A673 (cell line): Measurements from ENCODE around the gene SIAH3. TPM values are rescaled to one million over a fixed set of nuclear protein-coding genes. Genes with fewer than 3 reads are reported as not detected.
A peak's percentile ranks its signal among the peaks of the same experiment; 100 is the strongest.

Source experiments
- BruUV-seq: library from RNA; stranded (reverse); fragments of 400-500 nt; replicated peaks from 2 replicates; lab custom pipeline; 2021; lab: Mats Ljungman, UMichigan
- CTCF ChIA-PET: fragments of 300-600 bp; sonication (Branson Sonifier 250); formaldehyde crosslinking; loops from one replicate; lab custom pipeline; 2022; ENCODE audit warnings: antibody characterized with exemption; lab: Charles Lee
- POLR2A ChIA-PET: fragments of 300-600 bp; sonication (Branson Sonifier 250); formaldehyde crosslinking; loops from one replicate; lab custom pipeline; 2022; ENCODE audit warnings: antibody characterized with exemption; ENCODE audit not compliant: low non-redundant PET; lab: Charles Lee
- DNase-seq: peaks from one replicate; pipeline ENCODE4 v3.0.0-alpha.2; 2015; ENCODE audit warnings: low spot score
- H3K27ac ChIP-seq: fragments of 200-600 bp; sonication (generic); 2 replicates; pipeline ENCODE4 v1.5.1; 2016; ENCODE audit warnings: mixed run types, low read depth, mild to moderate bottlenecking, mixed read lengths, antibody characterized with exemption, low read length; ENCODE audit not compliant: poor library complexity, severe bottlenecking
- H3K27me3 ChIP-seq: fragments of 200-600 bp; sonication (generic); replicated peaks from 2 replicates; pipeline ENCODE4 v1.6.1; 2017; ENCODE audit warnings: mixed run types, low read depth, mild to moderate bottlenecking, mixed read lengths, antibody characterized with exemption, low read length; ENCODE audit not compliant: insufficient read depth, poor library complexity
- H3K36me3 ChIP-seq: fragments of 200-600 bp; sonication (generic); 2 replicates; pipeline ENCODE4 v1.6.1; 2016; ENCODE audit warnings: mixed run types, mild to moderate bottlenecking, mixed read lengths, antibody characterized with exemption, low read length; ENCODE audit not compliant: insufficient read depth, poor library complexity, severe bottlenecking
- H3K4me1 ChIP-seq: fragments of 200-600 bp; sonication (generic); 2 replicates; pipeline ENCODE4 v1.6.1; 2017; ENCODE audit warnings: mixed run types, mild to moderate bottlenecking, mixed read lengths, antibody characterized with exemption, low read length; ENCODE audit not compliant: insufficient read depth, poor library complexity, severe bottlenecking
- H3K4me3 ChIP-seq: fragments of 200-600 bp; sonication (generic); 2 replicates; pipeline ENCODE4 v1.5.1; 2016; ENCODE audit warnings: low read depth, mixed run types, mild to moderate bottlenecking, mixed read lengths, low read length; ENCODE audit not compliant: poor library complexity, severe bottlenecking
- H3K9me3 ChIP-seq: fragments of 200-600 bp; sonication (generic); 2 replicates; pipeline ENCODE4 v1.6.1; 2016; ENCODE audit warnings: mixed run types, low read depth, mild to moderate bottlenecking, mixed read lengths, antibody characterized with exemption, low read length; ENCODE audit not compliant: poor library complexity, severe bottlenecking
- EZH2 ChIP-seq: fragments of 200-600 bp; sonication (generic); IDR thresholded peaks from 2 replicates; pipeline ENCODE4 v1.6.1; 2017; ENCODE audit warnings: borderline replicate concordance, low read depth, mild to moderate bottlenecking, mixed read lengths, antibody characterized with exemption, low read length; ENCODE audit not compliant: poor library complexity, severe bottlenecking
- intact Hi-C: fragments of 100-400 bp; cut with micrococcal nuclease; formaldehyde crosslinking; loops from one replicate; pipeline ENCODE4 v1.10.0; 2022; ENCODE audit not compliant: unreplicated experiment
- total RNA-seq: library from RNA; stranded (reverse); gene quantifications from 2 replicates; pipeline ENCODE4 v1.2.3, GENCODE V29; 2021
- TF ChIP-seq, protein P1 (sequence below): fragments of 300-800, 200-600 bp; sonication (generic); conservative IDR thresholded peaks from 2 replicates; pipeline ENCODE4 v1.5.1; 2017; ENCODE audit warnings: low read depth, mild to moderate bottlenecking, antibody characterized with exemption, low read length, moderate library complexity, mixed read lengths

Gene SIAH3
- total RNA-seq, 1 experiment from 2014 or later = 4.6 TPM

DNA sequence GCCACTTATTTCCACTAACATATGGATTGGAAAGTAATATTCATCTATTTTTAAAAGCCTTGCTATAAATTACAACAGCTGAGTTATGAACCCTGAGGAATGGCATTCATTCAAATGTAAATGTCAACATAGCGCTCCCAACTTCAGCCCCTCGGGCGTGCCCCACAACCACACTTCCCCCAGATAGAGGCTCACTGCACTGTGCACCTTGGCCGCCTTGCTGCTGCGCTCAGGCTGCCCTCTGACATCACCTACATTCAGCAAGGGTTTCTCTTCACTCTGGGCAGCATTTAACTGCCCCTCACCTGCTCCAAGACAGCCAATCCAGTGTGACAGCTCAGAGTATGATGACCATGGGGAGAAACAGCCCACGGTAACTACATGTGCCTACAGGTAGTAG lies 35.1 kb downstream of the SIAH3 start:
- no TSS peak for BruUV-seq
- H3K4me3 ChIP-seq = no peak overlapping the region
- H3K36me3 ChIP-seq = no peaks in the 10 kb centered on the region
- TF ChIP-seq EZH2 = no peak
- TF ChIP-seq, protein P1, sequence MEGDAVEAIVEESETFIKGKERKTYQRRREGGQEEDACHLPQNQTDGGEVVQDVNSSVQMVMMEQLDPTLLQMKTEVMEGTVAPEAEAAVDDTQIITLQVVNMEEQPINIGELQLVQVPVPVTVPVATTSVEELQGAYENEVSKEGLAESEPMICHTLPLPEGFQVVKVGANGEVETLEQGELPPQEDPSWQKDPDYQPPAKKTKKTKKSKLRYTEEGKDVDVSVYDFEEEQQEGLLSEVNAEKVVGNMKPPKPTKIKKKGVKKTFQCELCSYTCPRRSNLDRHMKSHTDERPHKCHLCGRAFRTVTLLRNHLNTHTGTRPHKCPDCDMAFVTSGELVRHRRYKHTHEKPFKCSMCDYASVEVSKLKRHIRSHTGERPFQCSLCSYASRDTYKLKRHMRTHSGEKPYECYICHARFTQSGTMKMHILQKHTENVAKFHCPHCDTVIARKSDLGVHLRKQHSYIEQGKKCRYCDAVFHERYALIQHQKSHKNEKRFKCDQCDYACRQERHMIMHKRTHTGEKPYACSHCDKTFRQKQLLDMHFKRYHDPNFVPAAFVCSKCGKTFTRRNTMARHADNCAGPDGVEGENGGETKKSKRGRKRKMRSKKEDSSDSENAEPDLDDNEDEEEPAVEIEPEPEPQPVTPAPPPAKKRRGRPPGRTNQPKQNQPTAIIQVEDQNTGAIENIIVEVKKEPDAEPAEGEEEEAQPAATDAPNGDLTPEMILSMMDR = no peak
- ChIA-PET POLR2A (no interaction called here), CTCF (no interaction called here)
- peaks cover 29% of the 10 kb centered on the region for H3K4me1 ChIP-seq
- DNase-seq = no peak
- H3K27me3 ChIP-seq = no peaks in the 10 kb centered on the region
- intact Hi-C loops = no loop called here
- peaks cover 5% of the 10 kb centered on the region for H3K9me3 ChIP-seq
- H3K27ac ChIP-seq = no peak overlapping the region

DNA sequence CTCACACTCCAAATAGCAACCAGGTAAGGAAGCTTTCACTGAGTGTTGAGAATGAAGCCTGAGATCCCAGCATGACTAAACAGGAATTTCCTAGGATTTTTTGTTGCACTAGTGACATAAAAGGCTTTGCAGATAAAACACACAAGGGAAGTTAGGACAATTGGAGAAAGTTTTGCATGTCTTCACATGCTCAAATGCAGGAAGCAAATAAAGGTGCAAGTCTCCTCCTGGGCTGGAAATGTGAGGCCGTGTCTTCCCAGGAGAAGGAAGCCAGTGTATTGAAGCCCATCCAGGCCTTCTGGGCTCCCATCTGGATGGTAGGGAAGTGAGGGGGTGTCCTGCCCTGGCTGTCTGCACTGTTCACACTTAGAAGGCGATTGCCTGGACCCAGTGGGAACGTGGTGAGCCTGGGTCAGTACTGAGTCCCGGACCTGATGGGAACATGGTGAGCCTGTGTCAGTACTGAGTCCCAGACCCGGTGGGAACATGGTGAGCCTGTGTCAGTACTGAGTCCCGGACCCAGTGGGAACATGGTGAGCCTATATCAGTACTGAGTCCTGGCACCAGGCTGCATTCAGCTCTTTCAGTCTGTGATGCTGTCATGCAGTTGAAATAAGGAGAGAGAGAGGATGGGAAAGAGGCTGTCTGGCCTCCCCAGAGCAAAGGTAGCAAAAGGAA lies 38.7 kb downstream of the SIAH3 start:
- ChIA-PET POLR2A (no interaction called here), CTCF (no interaction called here)
- Histone ChIP-seq H3K27me3 (no peaks in the 10 kb centered on the region), H3K27ac (peak overlapping the region; percentile 28), H3K4me3 (no peak overlapping the region), H3K36me3 (no peaks in the 10 kb centered on the region), H3K9me3 (no peaks in the 10 kb centered on the region), H3K4me1 (peaks cover 38% of the 10 kb centered on the region)
- no peak for TF ChIP-seq EZH2
- TF ChIP-seq, protein P1 = no peak
- BruUV-seq = no TSS peak
- intact Hi-C loops = no loop called here
- DNase-seq = no peak

DNA sequence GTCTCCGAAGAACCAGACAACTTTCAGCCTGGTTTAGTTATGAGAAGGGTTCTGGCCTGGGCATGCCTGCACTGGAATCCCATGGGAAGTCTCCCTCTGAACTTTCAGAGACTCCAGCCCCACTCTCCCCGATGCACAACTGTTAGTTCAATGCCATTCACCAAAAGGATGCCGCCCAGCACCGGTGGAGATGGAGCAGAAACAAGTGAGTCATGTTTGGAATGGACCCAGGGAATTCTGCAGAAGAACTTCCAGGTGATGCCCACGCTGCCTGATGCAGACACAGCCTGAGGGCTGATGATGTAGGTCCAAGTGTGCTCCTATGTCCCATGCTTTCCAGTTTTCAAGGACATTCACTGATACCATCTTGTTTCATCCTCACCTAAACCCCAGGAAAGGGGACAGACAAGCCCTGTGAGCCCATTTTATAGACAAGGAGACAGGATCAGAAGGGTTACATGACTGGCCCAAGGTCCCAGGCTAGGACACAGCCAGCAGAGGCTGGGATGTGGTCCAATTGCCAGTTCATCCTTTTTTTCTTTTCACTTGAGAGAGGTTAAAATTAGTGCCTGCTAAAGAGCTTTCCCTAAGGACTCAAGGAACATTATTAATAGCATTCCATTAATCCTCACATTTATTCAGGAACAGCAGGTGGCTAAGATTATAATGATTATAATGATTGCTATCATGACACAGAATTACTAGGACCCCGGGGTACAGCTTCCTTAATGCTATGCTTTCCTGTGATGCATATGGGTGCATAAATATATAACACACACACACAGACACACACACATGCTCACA lies 39.5 kb downstream of the SIAH3 start:
- Histone ChIP-seq H3K36me3 (no peaks in the 10 kb centered on the region), H3K27ac (peak overlapping the region; percentile 28), H3K4me1 (peaks cover 46% of the 10 kb centered on the region), H3K27me3 (no peaks in the 10 kb centered on the region), H3K9me3 (no peaks in the 10 kb centered on the region), H3K4me3 (no peak overlapping the region)
- intact Hi-C loops = no loop called here
- no peak for TF ChIP-seq EZH2
- TF ChIP-seq, protein P1 = no peak
- ChIA-PET POLR2A (no interaction called here), CTCF (no interaction called here)
- BruUV-seq = no TSS peak
- peak; percentile 22 for DNase-seq
